ENCODE measurements around the gene EVI5.
"Not testable (repeated sequence)": the region's sequence is repeated elsewhere in the genome, so short reads cannot be mapped to it uniquely, and the experiment has no call there.

The EVI5 gene

DNA sequence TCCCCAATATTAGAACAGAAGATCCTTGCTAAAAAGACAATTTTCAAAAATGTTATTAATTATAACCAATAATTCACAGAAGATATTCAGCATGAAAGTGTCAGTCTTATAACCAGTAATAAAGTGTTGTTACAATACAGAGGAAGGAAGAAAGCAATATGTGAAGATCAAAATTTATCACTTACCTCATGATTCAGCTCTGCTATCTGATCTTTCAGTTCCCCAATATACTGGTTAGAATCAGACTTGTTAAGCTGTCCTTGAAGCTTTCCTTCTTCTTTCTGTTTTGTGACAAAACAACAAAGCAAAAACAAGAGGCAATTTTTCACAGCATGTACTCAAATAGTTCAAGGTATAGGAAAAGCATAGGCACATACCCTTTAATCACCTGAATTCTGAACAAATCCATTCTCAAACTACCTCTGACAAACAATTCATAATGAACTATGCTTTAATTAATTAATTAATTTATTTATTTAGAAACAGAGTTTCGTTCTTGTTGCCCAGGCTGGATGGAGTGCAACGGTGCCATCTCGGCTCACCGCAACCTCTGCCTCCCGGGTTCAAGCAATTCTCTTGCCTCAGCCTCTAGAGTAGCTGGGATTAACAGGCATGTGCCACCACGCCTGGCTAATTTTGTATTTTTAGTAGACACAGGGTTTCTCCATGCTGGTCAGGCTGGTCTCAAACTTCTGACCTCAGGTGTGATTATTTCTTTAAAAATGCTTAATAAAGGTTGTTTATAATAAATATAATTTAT, 221.3 kb downstream of the EVI5 start:
- DNase-seq = no peak

DNA sequence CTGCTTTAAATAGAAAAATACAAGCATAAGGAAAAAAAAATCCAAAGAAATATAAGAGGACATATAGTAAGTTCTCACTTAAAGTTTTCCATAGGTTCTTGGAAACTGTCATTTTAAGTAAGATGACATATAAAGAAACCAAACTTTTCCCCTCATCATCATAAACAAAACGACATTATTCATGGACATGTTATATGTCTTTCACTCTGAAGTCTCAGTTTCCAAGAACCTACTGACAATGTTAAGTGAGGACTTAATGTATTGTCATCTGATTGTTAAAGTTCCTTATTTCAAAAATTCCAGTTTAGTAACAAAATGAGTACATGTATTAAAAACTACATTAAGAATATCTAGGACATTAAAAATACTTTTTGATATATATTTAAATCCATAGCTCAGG, 228.6 kb downstream of the EVI5 start:
- DNase-seq = no peak

DNA sequence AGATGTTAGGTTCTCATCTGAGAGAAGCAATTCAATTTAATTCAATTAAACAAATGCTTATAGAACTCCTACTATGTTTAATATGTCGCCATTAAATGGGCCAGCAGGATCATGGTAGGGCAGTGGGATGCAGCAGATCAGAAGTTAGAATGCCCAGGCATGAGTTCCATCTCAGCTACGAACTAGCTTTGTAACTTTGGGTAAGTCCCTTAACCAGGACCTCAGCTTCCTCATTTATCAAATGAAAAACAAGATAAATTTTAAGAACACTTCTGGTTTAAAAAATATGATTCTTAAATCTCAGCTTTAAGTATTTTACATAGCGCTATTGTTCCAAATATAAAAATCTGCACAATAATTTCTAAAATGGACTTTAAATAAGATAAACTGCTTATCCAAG, 230.7 kb downstream of the EVI5 start:
- no peak for DNase-seq

DNA sequence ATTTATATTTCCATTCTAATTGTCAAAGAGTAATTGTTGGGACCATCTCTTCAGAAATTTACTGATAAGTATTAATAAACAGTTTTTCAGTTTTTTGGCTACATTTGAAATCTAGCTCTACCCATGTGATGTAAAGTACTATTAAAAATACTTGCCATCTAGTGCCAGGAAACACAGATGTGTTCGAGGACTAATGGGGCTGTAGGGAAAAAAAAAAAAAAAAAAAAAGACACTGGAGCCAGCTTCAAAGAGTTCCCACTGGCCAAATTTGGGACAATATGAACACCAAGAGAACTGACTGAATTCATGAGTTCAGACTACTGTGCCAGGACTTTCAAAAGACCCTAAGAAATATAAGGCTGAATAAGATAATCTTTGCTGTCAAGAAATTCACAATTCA, 233.0 kb downstream of the EVI5 start:
- DNase-seq = peak; percentile 91

DNA sequence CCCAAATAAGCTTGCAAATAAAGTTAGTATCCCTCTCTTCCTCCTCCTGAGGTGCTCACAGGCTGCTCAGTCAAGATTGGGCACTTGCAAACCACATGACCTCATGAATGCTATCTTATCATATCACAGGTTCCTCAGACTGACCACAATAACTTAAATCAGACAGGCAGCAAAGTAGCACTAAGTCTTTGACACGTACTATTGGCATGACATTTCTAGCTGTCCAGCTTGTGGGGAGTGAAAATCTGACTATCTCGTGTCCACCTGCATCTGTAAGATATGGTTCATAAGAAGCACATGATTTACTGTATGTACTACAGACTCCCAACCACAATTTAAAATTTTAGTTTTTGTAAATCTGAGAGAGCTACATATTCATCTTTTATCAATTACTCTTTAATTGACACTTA, 240.1 kb downstream of the EVI5 start:
- no peak for DNase-seq

DNA sequence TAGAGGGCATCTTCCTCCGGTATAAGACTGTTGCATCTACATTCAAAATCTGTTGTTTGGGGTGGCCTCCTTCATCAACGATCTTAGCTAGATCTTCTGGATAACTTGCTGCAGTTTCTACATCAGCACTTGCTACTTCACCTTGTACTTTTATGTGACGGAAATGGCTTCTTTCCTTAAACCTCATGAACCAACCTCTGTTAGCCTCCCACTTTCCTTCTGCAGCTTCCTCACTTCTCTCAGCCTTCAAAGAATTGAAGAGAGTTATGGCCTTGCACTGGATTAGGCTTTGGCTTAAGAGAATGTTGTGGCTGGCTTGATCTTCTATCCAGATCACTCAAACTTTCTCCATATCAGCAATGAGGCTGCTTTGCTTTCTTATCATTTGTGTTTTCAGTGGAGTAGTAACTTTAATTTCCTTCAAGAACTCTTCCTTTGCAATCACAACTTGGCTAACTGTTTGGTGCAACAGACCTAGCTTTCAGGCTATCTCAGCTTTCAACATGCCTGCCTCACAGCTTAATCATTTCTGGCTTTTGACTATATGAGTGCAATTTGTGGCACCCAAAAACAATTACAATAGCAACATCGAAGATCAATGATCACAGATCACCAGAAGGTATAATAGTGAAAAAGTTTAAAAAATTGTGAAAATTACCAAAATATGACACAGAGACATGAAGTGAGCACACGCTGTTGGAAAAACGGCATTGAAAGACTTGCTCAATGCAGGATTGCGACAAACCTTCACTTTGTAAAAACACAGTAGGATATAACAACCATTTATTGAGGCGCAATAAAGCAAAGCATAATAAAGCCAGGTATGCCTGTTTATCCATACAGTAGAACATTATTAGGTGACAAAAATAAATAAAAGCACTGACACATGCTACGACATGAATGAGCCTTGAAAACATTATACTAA, 241.5 kb downstream of the EVI5 start:
- DNase-seq = no peak

DNA sequence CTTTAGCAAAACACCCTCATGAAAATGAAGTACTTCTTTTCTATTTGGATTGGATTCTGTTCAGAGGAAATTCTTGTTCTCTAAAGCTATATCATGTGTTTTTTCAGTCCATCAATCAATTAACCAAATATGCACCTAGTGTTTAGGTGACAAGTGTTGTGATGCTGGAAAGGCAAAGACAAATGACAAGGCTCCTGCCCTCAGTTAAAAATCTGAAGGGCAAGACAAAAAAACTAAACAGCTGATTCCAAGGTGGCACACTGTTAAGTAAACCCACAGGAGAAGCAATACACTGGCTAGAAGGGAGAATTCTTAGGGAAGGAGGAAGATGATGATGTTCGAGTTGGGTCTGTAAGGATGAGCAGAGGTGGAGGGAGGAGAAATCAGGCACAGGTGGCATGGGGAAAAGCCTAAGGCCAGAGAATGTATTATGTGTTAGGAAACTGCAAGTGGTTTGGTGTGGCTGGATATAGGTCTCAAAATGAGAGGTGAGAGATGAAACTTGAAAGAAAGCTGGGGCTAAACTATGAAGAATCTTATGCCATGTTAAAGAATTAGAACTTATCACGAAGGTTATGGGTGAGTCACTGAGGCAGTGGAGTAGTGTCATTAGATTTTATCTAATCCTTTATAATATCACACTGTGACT, 246.4 kb downstream of the EVI5 start:
- no peak for DNase-seq

DNA sequence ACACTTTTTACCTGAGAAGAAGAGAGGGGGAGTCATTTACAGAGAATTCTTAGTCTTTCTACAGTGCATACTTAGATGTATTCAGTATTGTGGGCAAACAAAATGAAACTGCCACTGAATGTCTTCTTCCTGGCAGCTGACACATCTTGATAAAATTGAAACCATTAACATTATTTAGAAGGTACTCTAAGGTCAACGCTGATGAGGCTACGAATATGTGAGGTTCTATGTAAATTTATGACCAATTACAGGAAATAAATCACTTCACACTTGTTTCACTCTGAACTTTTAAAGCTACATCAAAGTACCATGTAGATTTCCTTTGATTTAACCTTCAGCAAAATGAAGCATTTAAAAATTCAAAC, 246.9 kb downstream of the EVI5 start:
- DNase-seq = no peak

DNA sequence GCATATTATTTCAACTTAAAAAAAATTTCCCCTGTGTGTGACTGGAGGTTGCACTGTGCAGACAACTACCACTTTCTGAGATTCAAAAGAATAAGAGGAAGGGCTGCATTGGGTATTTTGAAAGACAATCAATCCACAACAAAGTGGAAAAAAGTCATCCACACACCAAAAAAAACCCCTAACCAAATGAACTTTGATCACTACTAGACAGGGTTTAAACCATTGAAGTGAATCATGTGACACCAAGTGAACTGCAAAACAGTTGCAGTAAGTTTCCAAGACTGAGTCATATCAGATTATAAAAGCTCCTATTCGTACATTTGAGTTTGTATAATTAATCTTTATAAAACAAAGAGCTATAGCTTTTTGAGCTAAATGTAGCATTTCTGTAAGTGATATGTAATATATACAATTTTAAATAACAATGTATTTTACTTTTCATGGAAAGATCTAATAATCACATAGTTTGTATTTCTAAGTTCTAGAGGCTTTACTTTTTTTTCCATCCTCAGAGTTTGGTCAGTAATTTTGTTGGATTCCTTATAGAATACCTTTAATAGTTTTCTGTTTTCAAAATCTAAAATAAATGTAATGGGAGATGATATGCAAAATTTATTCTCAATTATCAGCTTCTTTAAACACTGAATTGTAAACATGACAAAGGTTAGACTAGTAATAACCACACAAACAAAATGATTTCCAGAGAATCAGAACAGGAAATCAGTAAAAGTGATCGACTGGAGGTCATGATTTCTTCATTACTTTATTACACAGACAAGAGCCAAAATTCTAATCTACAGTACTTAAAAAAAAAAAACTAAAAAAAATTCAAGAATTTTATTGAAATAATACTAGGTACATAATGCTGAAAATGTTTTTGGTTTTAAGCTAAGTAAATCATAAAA, 247.7 kb downstream of the EVI5 start:
- no peak for DNase-seq

DNA sequence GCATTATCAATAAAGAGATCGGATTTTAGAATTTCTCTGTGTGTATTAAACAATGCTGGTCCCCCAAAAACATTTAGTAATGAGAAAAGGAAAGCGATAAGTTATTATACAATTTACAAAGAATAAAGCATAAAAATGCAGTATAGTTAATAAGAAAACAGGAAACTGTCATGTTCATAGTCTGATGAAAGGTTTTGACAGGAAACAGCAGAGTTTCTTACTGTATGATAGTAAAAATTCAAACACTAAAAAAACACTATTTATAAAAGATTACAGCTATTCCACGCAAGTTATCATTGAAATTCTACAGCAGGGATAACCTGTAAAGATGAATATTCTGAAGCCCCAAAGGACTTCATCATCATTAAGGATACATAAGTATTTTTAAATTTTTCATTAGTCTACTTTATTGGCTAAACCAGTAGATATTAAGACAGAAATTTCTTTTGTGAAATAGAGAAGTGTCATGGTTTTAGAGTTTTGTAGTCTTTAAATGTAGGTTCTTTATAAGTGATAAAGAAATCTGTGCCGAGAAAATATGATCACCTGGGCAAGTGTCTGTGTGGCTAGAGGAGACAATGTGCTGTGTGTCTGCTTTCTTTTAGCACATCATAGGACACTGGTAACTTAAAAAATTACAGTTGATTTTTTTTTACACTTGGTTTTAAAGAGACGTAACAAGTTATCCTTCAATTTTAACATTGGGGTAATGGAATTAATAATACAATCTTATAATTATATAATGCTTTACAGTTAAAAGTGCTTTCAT, 248.5 kb downstream of the EVI5 start:
- DNase-seq = no peak

DNA sequence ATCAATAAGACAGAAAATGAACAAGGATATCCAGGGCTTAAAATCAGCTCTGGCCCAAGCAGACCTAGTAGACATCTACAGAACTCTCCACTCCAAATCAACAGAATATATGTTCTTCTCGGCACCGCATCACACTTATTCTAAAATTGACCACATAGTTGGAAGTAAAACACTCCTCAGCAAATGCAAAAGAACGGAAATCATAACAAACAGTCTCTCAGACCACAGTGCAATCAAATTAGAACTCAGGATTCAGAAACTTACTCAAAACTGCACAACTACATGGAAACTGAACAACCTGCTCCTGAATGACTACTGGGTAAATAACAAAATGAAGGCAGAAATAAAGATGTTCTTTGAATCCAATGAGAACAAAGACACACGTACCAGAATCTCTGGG, 252.5 kb downstream of the EVI5 start:
- not testable (repeated sequence) for DNase-seq

DNA sequence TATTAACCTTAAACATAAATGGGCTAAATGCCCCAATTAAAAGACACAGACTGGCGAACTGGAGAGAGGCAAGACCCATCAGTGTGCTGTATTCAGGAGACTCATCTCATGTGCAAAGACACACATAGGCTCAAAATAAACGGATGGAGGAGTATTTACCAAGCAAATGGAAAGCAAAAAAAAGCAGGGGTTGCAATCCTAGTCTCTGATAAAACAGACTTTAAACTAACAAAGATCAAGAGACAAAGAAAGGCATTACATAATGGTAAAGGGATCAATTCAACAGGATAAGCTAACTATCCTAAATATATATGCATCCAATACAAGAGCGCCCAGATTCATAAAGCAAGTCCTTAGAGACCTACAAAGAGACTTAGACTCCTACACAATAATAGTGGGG, 253.0 kb downstream of the EVI5 start:
- not testable (repeated sequence) for DNase-seq

DNA sequence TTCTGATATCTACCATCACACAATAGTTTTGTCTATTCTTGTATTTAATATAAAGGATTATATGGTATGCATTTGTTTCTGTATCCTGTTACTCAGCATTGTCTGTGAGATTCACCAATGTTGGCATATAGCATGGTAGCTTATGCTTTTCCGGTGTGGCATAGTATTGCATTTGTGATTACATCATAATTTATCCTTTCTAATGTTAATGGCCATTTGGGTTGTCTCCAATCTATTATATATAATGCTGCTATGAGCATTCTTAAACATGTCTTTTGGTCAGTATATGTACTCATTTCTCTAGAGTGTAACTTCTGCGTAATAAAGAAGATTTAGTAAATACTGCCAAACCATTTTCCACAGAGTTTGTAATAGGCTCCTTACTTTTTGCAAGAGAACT, 257.2 kb downstream of the EVI5 start:
- no peak for DNase-seq

DNA sequence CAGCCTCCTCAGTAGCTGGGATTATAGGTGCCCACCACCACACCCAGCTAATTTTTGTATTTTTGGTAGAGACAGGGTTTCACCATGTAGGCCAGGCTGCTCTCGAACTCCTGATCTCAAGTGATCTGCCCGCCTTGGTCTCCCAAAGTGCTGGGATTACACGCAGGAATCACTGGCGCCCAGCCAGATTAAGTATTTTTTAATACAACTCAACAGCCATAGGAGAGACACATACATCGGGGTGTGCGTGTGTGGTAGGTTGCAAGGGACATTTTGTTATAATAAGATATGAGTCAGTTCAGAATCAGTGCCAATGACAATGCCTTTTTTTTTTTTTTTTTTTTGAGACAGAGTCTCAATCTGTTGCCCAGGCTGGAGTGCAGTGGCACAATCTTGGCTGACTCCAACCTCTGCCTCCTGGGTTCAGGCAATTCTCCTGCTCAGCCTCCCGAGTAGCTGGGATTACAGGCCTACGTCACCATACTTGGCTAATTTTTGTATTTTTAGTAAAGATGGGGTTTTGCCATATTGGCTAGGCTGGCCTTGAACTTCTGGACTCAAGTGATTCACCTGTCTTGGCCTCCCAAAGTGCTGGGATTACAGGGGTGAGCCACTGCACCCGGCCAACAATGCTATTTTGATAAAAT, 259.8 kb downstream of the EVI5 start:
- not testable (repeated sequence) for DNase-seq

DNA sequence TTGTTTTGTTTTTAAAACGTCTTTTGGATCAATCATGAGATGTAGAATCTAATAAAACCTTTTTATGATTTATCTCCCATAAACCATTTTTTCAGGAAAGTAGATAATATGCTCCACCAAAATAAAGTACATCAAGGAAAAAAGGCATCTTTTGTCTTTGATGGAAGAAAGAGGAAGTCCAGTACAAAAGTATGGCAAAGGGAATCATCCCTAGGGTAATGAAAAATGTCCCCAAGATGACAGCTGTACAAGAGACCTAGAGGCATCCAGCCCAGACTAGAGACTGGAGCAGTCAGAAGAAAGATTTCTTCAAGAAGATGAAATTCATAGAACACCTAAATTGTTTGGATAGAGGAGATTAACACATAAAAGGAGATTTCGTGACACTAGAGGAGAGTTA, 265.9 kb downstream of the EVI5 start:
- DNase-seq = no peak

DNA sequence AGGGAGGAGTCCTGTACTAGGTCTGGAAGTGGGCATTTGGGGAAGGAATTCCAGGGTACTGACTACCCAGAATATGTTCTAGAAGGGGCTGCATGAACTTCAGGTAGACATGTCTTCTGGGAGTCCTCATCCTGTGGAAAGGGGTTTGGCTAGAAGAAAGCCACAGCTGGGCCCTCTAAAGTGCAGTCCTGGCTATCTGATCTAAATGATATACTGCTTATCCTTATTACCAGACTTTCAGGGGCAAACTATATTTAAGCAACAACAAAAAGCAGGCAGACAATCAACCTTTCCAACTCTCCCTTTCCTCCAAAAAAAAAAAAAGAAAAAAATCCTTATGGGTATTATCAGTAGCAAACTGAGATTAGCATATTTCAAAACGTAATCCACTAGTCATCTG, 268.3 kb downstream of the EVI5 start:
- DNase-seq = no peak

DNA sequence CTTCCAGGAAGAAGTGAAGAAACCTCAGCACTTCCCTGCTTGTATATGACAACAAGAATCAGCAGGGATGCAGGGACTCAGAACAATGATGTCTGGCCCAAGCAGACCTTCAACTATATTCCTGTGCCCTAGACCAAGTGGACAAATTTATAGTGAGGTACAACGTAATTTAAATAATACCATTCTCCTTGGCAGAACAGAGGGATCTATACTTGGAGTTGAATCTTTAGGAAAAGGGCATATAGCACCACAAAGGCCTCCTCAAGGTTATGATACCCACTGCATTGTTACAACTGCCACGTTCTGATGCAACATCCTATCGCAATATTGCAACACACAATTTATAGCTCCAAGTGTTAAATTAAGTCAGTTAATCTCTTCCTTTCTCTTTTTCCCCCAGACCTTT, 269.1 kb downstream of the EVI5 start:
- DNase-seq = no peak

DNA sequence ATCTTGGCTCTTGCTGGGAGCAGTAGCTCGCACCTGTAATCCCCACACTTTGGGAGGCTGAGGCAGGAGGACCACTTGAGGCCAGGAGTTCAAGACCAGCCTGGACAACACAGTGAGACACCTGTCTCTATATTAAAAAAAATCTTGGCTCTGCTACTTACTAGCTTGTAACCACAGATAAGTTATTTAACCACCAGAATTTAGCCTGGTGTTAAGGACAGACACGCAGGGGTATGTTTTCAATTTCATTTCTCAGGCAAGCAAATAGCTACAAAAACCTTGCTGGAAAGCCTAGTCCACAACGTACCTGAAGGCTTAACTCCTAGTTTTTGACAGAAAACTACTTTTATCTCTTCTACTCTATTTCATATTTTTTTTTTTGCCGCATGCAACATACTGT, 273.4 kb downstream of the EVI5 start:
- no peak for DNase-seq

DNA sequence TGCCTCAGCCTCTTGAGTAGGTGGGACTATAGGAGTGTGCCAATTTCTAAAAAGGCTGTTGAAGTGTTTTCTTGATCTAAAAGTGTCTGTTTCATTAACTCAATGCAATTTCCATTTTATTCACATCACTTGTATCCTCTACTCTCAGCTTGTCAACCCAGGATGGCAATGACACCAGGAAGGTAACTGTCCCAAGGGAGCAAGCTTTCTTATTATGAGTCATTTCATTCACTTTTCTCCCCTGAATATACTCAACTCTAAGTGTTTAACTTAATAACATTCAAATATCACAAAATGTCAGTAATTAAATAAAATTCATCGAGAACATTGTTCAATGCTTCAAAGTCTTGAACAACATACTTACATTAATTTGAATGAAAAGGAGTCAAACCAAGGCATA, 275.3 kb downstream of the EVI5 start:
- no peak for DNase-seq

DNA sequence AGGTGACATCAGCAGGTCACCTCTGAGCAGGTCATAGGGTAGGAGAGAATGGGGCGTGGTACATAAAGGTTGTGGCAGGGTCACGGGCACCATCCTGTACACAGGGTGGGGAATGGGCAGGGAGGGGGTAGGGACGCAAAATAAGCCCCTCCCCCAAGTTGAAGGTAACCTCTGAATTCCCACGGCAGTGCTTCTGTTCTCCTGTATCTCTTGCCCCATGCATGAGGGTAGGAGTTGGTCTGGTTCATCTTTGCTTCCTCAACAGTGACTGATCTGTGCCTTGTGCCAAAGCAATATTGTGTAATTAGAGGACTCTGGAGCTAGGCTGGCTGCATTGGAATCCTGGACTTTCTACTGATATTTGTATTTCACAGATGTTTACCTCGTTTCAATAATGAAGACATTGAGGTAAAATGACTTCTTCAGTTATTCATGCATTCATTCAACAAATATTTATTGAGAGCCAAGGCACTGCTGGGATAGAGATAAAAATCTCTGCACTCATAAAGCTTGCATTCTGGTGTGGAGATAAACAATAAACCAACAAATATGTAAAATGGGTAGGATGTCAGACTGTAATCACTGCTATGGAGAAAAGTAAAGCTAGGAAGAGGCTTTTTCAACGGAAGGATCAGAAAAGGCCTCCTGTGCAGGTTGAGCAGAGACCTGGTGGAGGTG, 279.8 kb downstream of the EVI5 start:
- DNase-seq = no peak
